HEK293 (cell line): ENCODE data around the gene BDH1.

Experiments
- CTCF ChIA-PET: fragments of 350-600 bp; formaldehyde crosslinking; extraction: SDS; loops from one replicate; lab custom pipeline; 2021; ENCODE audit warnings: antibody characterized with exemption; lab: Yijun Ruan, JAX
- POLR2A ChIA-PET: fragments of 300-600 bp; formaldehyde crosslinking; extraction: SDS; loops from one replicate; lab custom pipeline; 2020; ENCODE audit warnings: antibody characterized with exemption, inconsistent platforms; lab: Yijun Ruan, JAX
- H3K27ac ChIP-seq: fragments of 200-500 bp; sonication (Bioruptor generic); 2 replicates; pipeline ENCODE4 v1.5.1; 2014; ENCODE audit warnings: low read depth, low read length, control low read depth, inconsistent platforms; ENCODE audit errors: extremely low read depth
- H3K36me3 ChIP-seq, 2 experiments: fragments of 200-500 bp in 1 of 2; sonication (Bioruptor generic) in 1 of 2; 1 replicate in 1 of 2; 2 replicates in 1 of 2; pipeline ENCODE4 v1.5.1; 2014 to 2017; ENCODE audit warnings: inconsistent platforms in 2 of 2, low read length in 2 of 2; ENCODE audit not compliant: control insufficient read depth in 2 of 2, insufficient read depth in 1 of 2
- H3K4me1 ChIP-seq: fragments of 200-500 bp; sonication (Bioruptor generic); 2 replicates; pipeline ENCODE4 v1.5.1; 2014; ENCODE audit warnings: mild to moderate bottlenecking, low read length, inconsistent platforms; ENCODE audit not compliant: control insufficient read depth, insufficient read depth
- H3K4me3 ChIP-seq: 2 replicates; pipeline ENCODE4 v1.5.1; 2011; ENCODE audit warnings: low read depth, mild to moderate bottlenecking, control low read depth, low read length, moderate library complexity
- H3K9me3 ChIP-seq: fragments of 200-500 bp; sonication (Bioruptor generic); 2 replicates; pipeline ENCODE4 v1.5.1; 2014; ENCODE audit warnings: low read depth, low read length, inconsistent platforms; ENCODE audit not compliant: control insufficient read depth, insufficient read depth
- BCL11B ChIP-seq: fragments of 450-650 bp; formaldehyde crosslinking; IDR thresholded peaks from 2 replicates; pipeline ENCODE4 v1.5.1; 2016; ENCODE audit warnings: low read depth, missing biosample characterization, missing genetic modification characterization
- IKZF3 ChIP-seq: fragments of 450-650 bp; IDR thresholded peaks from 2 replicates; pipeline ENCODE4 v1.5.0; 2018; ENCODE audit warnings: missing biosample characterization, mild to moderate bottlenecking, missing genetic modification characterization, moderate library complexity
- PBX3 ChIP-seq: sonication (generic); formaldehyde crosslinking; IDR thresholded peaks from 2 replicates; pipeline ENCODE4 v1.8.1; 2022; ENCODE audit warnings: mild to moderate bottlenecking, moderate library complexity, missing genetic modification reagents
- TCF7L2 ChIP-seq: IDR thresholded peaks from 2 replicates; pipeline ENCODE4 v1.6.1; 2011; ENCODE audit warnings: low read depth, mild to moderate bottlenecking, inconsistent platforms, low read length, moderate library complexity, borderline replicate concordance
- ZNF10 ChIP-seq: fragments of 450-650 bp; formaldehyde crosslinking; IDR thresholded peaks from 2 replicates; pipeline ENCODE4 v1.5.1; 2017; ENCODE audit warnings: missing biosample characterization, missing genetic modification characterization
- ZNF174 ChIP-seq: fragments of 450-650 bp; formaldehyde crosslinking; IDR thresholded peaks from 2 replicates; pipeline ENCODE4 v1.5.0; 2017; ENCODE audit warnings: missing biosample characterization, mild to moderate bottlenecking, missing genetic modification characterization
- ZNF2 ChIP-seq: fragments of 450-650 bp; formaldehyde crosslinking; IDR thresholded peaks from 2 replicates; pipeline ENCODE4 v1.5.1; 2016; ENCODE audit warnings: missing biosample characterization, missing genetic modification characterization
- ZNF248 ChIP-seq: fragments of 450-650 bp; formaldehyde crosslinking; IDR thresholded peaks from 2 replicates; pipeline ENCODE4 v1.5.1; 2017; ENCODE audit warnings: missing biosample characterization, missing genetic modification characterization
- ZNF404 ChIP-seq: fragments of 450-650 bp; formaldehyde crosslinking; IDR thresholded peaks from 2 replicates; pipeline ENCODE4 v1.5.1; 2017; ENCODE audit warnings: missing biosample characterization, missing genetic modification characterization
- ZNF529 ChIP-seq: fragments of 450-650 bp; formaldehyde crosslinking; IDR thresholded peaks from 2 replicates; pipeline ENCODE4 v1.5.1; 2017; ENCODE audit warnings: missing genetic modification characterization, missing biosample characterization; ENCODE audit not compliant: insufficient replicate concordance
- ZNF555 ChIP-seq: fragments of 450-650 bp; formaldehyde crosslinking; conservative IDR thresholded peaks from 2 replicates; pipeline ENCODE4 v1.5.1; 2017; ENCODE audit warnings: missing biosample characterization, mild to moderate bottlenecking, missing genetic modification characterization, inconsistent platforms
- ZNF670 ChIP-seq: fragments of 450-650 bp; formaldehyde crosslinking; IDR thresholded peaks from 2 replicates; pipeline ENCODE4 v1.5.1; 2016; ENCODE audit warnings: missing biosample characterization, missing genetic modification characterization, low read depth
- ZNF701 ChIP-seq: fragments of 450-650 bp; formaldehyde crosslinking; IDR thresholded peaks from 2 replicates; pipeline ENCODE4 v1.5.1; 2016; ENCODE audit warnings: missing biosample characterization, missing genetic modification characterization
- TF ChIP-seq, protein P1 (sequence below): fragments of 450-650 bp; formaldehyde crosslinking; IDR thresholded peaks from 2 replicates; pipeline ENCODE4 v1.5.1; 2016; ENCODE audit warnings: missing biosample characterization, missing genetic modification characterization, borderline replicate concordance
- TF ChIP-seq, protein P2 (sequence below): fragments of 450-650 bp; formaldehyde crosslinking; IDR thresholded peaks from 2 replicates; pipeline ENCODE4 v1.5.1; 2016; ENCODE audit warnings: missing biosample characterization, missing genetic modification characterization

The BDH1 gene

GRCh38 chr3:197597335-197597734 lies 41.6 kb upstream of the BDH1 start:
- H3K9me3 ChIP-seq = no peaks in the 10 kb centered on the region
- peak; percentile 38; the same call in 1 of the 2 replicates for TF ChIP-seq TCF7L2
- no peak for TF ChIP-seq BCL11B (tag by site-specific recombination)
- H3K4me3 ChIP-seq = no peak overlapping the region
- H3K36me3 ChIP-seq = no peaks in the 10 kb centered on the region
- ChIA-PET POLR2A (no interaction called here), CTCF (interaction anchor here (0.6 to 3.0 kb wide), 6 partner anchors 9 to 293 kb away, joined by 3 to 35 read pairs (median 4); no protein-coding TSS in a partner anchor)
- no peaks in the 10 kb centered on the region for H3K4me1 ChIP-seq
- no peak overlapping the region for H3K27ac ChIP-seq

DNA sequence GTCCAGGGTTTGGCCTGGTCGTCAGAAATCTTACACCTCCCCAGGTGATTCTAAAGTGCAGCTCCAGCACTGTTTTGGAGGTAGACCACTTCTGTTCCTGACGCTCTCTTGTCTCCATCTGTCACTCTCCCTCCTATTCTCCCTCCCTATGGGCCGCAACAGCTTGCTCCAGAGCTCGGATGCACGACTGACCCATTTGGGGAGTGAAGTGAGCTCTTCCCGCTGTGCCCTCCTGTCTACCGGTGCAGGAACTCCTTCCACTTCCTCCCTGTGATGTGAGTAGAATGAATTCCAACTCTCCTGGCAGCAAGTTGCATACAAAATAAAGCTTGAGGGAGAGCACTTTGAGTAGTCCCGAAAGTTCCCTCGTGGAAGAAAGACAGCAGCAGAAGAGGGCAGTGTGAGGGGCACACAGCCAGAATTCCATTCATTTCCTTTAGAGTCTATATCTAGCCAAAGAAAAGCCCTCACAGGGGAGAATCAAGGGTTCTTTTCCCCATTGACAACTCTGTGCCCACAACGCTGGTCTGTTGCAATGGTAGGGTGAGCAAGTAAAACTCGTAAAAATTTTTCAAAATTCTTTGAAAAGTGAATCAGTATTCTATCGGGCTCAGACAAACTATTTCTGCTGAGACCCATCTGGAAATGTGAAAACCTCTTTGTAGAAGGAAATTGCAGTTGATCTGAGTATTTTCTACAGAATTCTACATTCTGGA lies 39.9 kb upstream of the BDH1 start:
- no peak overlapping the region for H3K27ac ChIP-seq
- ChIA-PET CTCF (interaction anchor here (0.6 kb wide), 1 partner anchor 111 kb away, joined by 4 read pairs; no protein-coding TSS in a partner anchor), POLR2A (no interaction called here)
- no peaks in the 10 kb centered on the region for H3K4me1 ChIP-seq
- H3K4me3 ChIP-seq = no peak overlapping the region
- TF ChIP-seq ZNF404 (tag by site-specific recombination) (no peak), PBX3 (no peak), ZNF174 (no peak), ZNF10 (tag by site-specific recombination) (no peak), IKZF3 (tag by site-specific recombination) (no peak), ZNF529 (tag by site-specific recombination) (no peak), ZNF555 (no peak), ZNF701 (no peak), ZNF248 (tag by site-specific recombination) (no peak), ZNF2 (tag by site-specific recombination) (no peak), ZNF670 (no peak)
- TF ChIP-seq, protein P1, sequence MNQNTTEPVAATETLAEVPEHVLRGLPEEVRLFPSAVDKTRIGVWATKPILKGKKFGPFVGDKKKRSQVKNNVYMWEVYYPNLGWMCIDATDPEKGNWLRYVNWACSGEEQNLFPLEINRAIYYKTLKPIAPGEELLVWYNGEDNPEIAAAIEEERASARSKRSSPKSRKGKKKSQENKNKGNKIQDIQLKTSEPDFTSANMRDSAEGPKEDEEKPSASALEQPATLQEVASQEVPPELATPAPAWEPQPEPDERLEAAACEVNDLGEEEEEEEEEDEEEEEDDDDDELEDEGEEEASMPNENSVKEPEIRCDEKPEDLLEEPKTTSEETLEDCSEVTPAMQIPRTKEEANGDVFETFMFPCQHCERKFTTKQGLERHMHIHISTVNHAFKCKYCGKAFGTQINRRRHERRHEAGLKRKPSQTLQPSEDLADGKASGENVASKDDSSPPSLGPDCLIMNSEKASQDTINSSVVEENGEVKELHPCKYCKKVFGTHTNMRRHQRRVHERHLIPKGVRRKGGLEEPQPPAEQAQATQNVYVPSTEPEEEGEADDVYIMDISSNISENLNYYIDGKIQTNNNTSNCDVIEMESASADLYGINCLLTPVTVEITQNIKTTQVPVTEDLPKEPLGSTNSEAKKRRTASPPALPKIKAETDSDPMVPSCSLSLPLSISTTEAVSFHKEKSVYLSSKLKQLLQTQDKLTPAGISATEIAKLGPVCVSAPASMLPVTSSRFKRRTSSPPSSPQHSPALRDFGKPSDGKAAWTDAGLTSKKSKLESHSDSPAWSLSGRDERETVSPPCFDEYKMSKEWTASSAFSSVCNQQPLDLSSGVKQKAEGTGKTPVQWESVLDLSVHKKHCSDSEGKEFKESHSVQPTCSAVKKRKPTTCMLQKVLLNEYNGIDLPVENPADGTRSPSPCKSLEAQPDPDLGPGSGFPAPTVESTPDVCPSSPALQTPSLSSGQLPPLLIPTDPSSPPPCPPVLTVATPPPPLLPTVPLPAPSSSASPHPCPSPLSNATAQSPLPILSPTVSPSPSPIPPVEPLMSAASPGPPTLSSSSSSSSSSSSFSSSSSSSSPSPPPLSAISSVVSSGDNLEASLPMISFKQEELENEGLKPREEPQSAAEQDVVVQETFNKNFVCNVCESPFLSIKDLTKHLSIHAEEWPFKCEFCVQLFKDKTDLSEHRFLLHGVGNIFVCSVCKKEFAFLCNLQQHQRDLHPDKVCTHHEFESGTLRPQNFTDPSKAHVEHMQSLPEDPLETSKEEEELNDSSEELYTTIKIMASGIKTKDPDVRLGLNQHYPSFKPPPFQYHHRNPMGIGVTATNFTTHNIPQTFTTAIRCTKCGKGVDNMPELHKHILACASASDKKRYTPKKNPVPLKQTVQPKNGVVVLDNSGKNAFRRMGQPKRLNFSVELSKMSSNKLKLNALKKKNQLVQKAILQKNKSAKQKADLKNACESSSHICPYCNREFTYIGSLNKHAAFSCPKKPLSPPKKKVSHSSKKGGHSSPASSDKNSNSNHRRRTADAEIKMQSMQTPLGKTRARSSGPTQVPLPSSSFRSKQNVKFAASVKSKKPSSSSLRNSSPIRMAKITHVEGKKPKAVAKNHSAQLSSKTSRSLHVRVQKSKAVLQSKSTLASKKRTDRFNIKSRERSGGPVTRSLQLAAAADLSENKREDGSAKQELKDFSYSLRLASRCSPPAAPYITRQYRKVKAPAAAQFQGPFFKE (tag by site-specific recombination) = no peak
- TF ChIP-seq, protein P2, sequence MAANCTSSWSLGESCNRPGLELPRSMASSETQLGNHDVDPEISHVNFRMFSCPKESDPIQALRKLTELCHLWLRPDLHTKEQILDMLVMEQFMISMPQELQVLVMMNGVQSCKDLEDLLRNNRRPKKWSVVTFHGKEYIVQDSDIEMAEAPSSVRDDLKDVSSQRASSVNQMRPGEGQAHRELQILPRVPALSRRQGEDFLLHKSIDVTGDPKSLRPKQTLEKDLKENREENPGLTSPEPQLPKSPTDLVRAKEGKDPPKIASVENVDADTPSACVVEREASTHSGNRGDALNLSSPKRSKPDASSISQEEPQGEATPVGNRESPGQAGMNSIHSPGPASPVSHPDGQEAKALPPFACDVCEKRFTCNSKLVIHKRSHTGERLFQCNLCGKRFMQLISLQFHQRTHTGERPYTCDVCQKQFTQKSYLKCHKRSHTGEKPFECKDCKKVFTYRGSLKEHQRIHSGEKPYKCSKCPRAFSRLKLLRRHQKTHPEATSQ (tag by site-specific recombination) = no peak
- H3K36me3 ChIP-seq = no peaks in the 10 kb centered on the region
- no peaks in the 10 kb centered on the region for H3K9me3 ChIP-seq
